Renal cortical epithelial cell (primary cell): Measurements from ENCODE around the gene RASSF3. TPM values are rescaled to one million over a fixed set of nuclear protein-coding genes. Genes with fewer than 3 reads are reported as not detected.

Source experiments
- DNase-seq: peaks from one replicate; pipeline ENCODE4 v3.0.0-alpha.2; 2011; ENCODE audit warnings: low read depth
- total RNA-seq: library from RNA; depleted of rRNA; stranded (reverse); fragments of >200 nt; gene quantifications from 2 replicates; pipeline ENCODE4 v1.2.3, GENCODE V29; 2014

The RASSF3 gene
- total RNA-seq, 1 donor from 2014 or later, result 16.0 TPM

GRCh38 chr12:64669270-64669842 lies 59.1 kb downstream of the RASSF3 start:
- DNase-seq, result peak; percentile 63

GRCh38 chr12:64670019-64670418 lies 59.7 kb downstream of the RASSF3 start:
- no peak for DNase-seq

- DNase-seq, result peak; percentile 81
Measured at GRCh38 chr12:64670919-64671639, 60.8 kb downstream of the RASSF3 start.

- no peak for DNase-seq
Measured at GRCh38 chr12:64671681-64672080, 61.4 kb downstream of the RASSF3 start.

GRCh38 chr12:64672925-64673409 lies 62.7 kb downstream of the RASSF3 start:
- peak; percentile 17 for DNase-seq

GRCh38 chr12:64673490-64674169 lies 63.3 kb downstream of the RASSF3 start:
- no peak for DNase-seq

- DNase-seq, result no peak
Measured at GRCh38 chr12:64674367-64674922, 64.2 kb downstream of the RASSF3 start.

- no peak for DNase-seq
Measured at GRCh38 chr12:64675795-64676194, 65.5 kb downstream of the RASSF3 start.

GRCh38 chr12:64678248-64678647 lies 68.0 kb downstream of the RASSF3 start:
- no peak for DNase-seq

GRCh38 chr12:64678835-64679234 lies 68.5 kb downstream of the RASSF3 start:
- DNase-seq, result no peak

- DNase-seq, result peak; percentile 73
Measured at GRCh38 chr12:64679487-64680001, 69.2 kb downstream of the RASSF3 start.

- DNase-seq, result no peak
Measured at GRCh38 chr12:64680235-64680634, 69.9 kb downstream of the RASSF3 start.

- DNase-seq, result no peak
Measured at GRCh38 chr12:64681200-64682052, 71.1 kb downstream of the RASSF3 start.

- DNase-seq, result no peak
Measured at GRCh38 chr12:64682572-64683277, 72.4 kb downstream of the RASSF3 start.

GRCh38 chr12:64683816-64684543 lies 73.7 kb downstream of the RASSF3 start:
- no peak for DNase-seq

GRCh38 chr12:64685050-64685449 lies 74.8 kb downstream of the RASSF3 start:
- no peak for DNase-seq

- DNase-seq, result no peak
Measured at GRCh38 chr12:64685605-64686004, 75.3 kb downstream of the RASSF3 start.

- DNase-seq, result peak; percentile 26
Measured at GRCh38 chr12:64687816-64688215, 77.5 kb downstream of the RASSF3 start.

GRCh38 chr12:64688219-64688618 lies 77.9 kb downstream of the RASSF3 start:
- DNase-seq, result no peak

GRCh38 chr12:64688715-64689114 lies 78.4 kb downstream of the RASSF3 start:
- DNase-seq, result no peak
